Keratinocyte (primary cell): Measurements from ENCODE around the gene TNIP1. TPM values are rescaled to one million over a fixed set of nuclear protein-coding genes. Genes with fewer than 3 reads are reported as not detected.

Source experiments
- DNase-seq: peaks from one replicate; pipeline ENCODE4 v3.0.0-alpha.2; 2011; ENCODE audit warnings: low read depth, missing footprints, low spot score
- FAIRE-seq: peaks from 2 replicates; lab custom pipeline; 2011; peaks lifted over from hg19 to GRCh38; lab: Jason Lieb, UNC
- H2AFZ ChIP-seq: 2 replicates; pipeline ENCODE4 v1.6.0; 2012; ENCODE audit warnings: low read length, control low read depth, inconsistent platforms; ENCODE audit not compliant: control insufficient read depth
- H3K27ac ChIP-seq: 2 replicates; pipeline ENCODE4 v1.5.1; 2011; ENCODE audit warnings: low read length; ENCODE audit not compliant: control insufficient read depth, insufficient read depth
- H3K27me3 ChIP-seq: 3 replicates; pipeline ENCODE4 v1.6.0; 2011; ENCODE audit warnings: low read length; ENCODE audit not compliant: control insufficient read depth, insufficient read depth; ENCODE audit errors: extremely low read depth
- H3K36me3 ChIP-seq, 2 experiments: 2 replicates in 1 of 2; 3 replicates in 1 of 2; pipeline ENCODE4 v1.5.1; 2011; ENCODE audit warnings: low read length in 2 of 2, mild to moderate bottlenecking in 1 of 2; ENCODE audit not compliant: control insufficient read depth in 2 of 2, insufficient read depth in 2 of 2; ENCODE audit errors: extremely low read depth in 1 of 2
- H3K4me1 ChIP-seq: 3 replicates; pipeline ENCODE4 v1.5.1; 2011; ENCODE audit warnings: low read length; ENCODE audit not compliant: control insufficient read depth, insufficient read depth; ENCODE audit errors: extremely low read depth
- H3K4me2 ChIP-seq: 3 replicates; pipeline ENCODE4 v1.6.0; 2011; ENCODE audit warnings: low read depth, low read length; ENCODE audit not compliant: control insufficient read depth, insufficient read depth; ENCODE audit errors: extremely low read depth
- H3K4me3 ChIP-seq, 3 experiments: fragments of 200-600 bp in 1 of 3; sonication (generic) in 1 of 3; 2 replicates in 2 of 3; 3 replicates in 1 of 3; pipeline ENCODE4 v1.5.1; 2011 to 2016; ENCODE audit warnings: low read length in 3 of 3, mild to moderate bottlenecking in 3 of 3, control low read depth in 2 of 3, inconsistent platforms in 1 of 3, low read depth in 1 of 3, mixed read lengths in 1 of 3, mixed run types in 1 of 3, moderate library complexity in 1 of 3; ENCODE audit not compliant: control insufficient read depth in 2 of 3, insufficient read depth in 2 of 3; ENCODE audit errors: extremely low read depth in 1 of 3
- H3K79me2 ChIP-seq: 2 replicates; pipeline ENCODE4 v1.6.0; 2012; ENCODE audit warnings: low read length; ENCODE audit not compliant: control insufficient read depth, insufficient read depth
- H3K9ac ChIP-seq: 3 replicates; pipeline ENCODE4 v1.6.0; 2011; ENCODE audit warnings: low read length; ENCODE audit not compliant: control insufficient read depth, insufficient read depth; ENCODE audit errors: extremely low read depth
- H3K9me1 ChIP-seq: 3 replicates; pipeline ENCODE4 v1.6.0; 2011; ENCODE audit warnings: low read length; ENCODE audit not compliant: control insufficient read depth, insufficient read depth; ENCODE audit errors: extremely low read depth
- H3K9me3 ChIP-seq: 2 replicates; pipeline ENCODE4 v1.5.1; 2012; ENCODE audit warnings: low read depth, low read length; ENCODE audit not compliant: control insufficient read depth
- H4K20me1 ChIP-seq: 3 replicates; pipeline ENCODE4 v1.6.0; 2011; ENCODE audit warnings: low read length; ENCODE audit not compliant: control insufficient read depth, insufficient read depth; ENCODE audit errors: extremely low read depth
- CTCF ChIP-seq, 3 experiments: IDR thresholded peaks in 1 of 3; conservative IDR thresholded peaks in 1 of 3; optimal IDR thresholded peaks in 1 of 3; 2 replicates in 2 of 3; 3 replicates in 1 of 3; pipeline versions ENCODE3 to v1.5.1; 2011; ENCODE audit warnings: low read length in 3 of 3, mild to moderate bottlenecking in 3 of 3, moderate library complexity in 2 of 3, control low read depth in 1 of 3, inconsistent platforms in 1 of 3; ENCODE audit not compliant: insufficient read depth in 2 of 3; ENCODE audit errors: extremely low read depth in 1 of 3
- EZH2 ChIP-seq: IDR thresholded peaks from one replicate; pipeline ENCODE4 v1.6.1; 2012; ENCODE audit warnings: inconsistent platforms, mild to moderate bottlenecking, low read length, moderate library complexity
- dilution Hi-C: fragments of 300-500 bp; cut with MboI; formaldehyde crosslinking; loops from one replicate; pipeline ENCODE4 v1.7.0; 2020; ENCODE audit warnings: low sequenced_read_pairs; ENCODE audit not compliant: extremely low pct_ligation_motif_present
- polyA plus RNA-seq, 5 experiments: library from polyadenylated mRNA; depleted of rRNA in 3 of 5; stranded (reverse) in 3 of 5; stranded (forward) in 1 of 5; unstranded in 1 of 5; fragments of >200 nt; gene quantifications; 1 replicate in 1 of 5; 2 replicates in 3 of 5; 3 replicates in 1 of 5; pipeline versions ENCODE4 v1.2.1 to v1.2.3, GENCODE V29; 2011 to 2012; ENCODE audit warnings: missing spikeins in 2 of 5, low read depth in 1 of 5, low replicate concordance in 1 of 5

Gene TNIP1
- polyA plus RNA-seq, 1 donor (not counting 4 experiments of a cell fraction or from before 2014, with no cell fraction given): 47.9 TPM

GRCh38 chr5:151070449-151070848 lies 10.4 kb downstream of the TNIP1 start:
- Histone ChIP-seq H3K9ac (no peak overlapping the region), H3K4me3 (no peak overlapping the region), H3K79me2 (peaks cover 84% of the 10 kb centered on the region), H2AFZ (no peak overlapping the region), H3K36me3 (peaks cover 23 to 28% of the 10 kb centered on the region in 2 experiments), H3K9me3 (peaks cover 2% of the 10 kb centered on the region), H3K9me1 (no peaks in the 10 kb centered on the region), H3K27ac (no peak overlapping the region), H3K4me1 (peaks cover 13% of the 10 kb centered on the region), H3K4me2 (no peak overlapping the region), H3K27me3 (no peaks in the 10 kb centered on the region), H4K20me1 (peaks cover 5% of the 10 kb centered on the region)
- DNase-seq (no peak), FAIRE-seq (no peak)
- TF ChIP-seq EZH2 (no peak), CTCF (optimal IDR thresholded peaks at IDR 0.05 in 1 of 3, IDR thresholded peaks at IDR 0.05 in 1 of 3, conservative IDR thresholded peaks at IDR 0.05 in 1 of 3; ENCODE audit: extremely low read depth in 1 of 3, insufficient read depth in 2 of 3, low read length in 3 of 3) (no peak)
- dilution Hi-C loops: no loop called here

DNA sequence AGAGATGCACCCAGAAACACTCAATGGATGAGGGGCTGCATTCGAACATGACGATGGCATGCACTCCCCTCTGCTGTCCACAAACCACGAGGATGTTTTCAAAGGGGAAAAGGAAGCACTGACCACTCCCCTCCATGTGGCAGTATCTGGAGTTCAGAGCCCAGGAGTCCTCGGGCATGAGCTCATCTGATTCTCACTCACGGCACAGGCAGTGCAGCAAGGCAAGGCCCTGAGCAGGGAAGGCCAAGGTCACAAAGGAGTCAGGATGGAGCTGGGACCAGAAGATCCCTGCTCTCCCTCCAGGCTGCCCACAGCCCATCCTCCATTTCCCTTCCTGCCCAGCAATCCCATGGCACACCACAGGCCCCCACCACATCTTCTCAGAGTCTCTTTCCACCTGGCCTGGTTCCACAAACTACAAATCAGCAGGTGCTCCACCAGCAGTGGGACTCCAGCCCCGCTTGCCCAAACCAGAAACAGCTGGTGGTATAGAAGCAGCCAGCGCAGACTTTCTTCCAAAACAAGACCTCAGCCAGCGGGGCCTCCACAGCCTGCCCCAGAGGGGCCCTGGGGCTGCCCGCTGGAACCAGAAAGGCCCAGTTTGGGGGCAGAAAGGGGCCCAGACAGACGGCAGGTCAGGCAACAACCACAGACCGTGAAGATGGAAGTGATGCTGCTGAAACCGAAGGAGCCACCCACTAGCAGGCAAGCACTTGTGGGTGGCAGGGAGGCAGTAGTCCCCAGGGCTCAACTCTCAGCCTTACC lies 12.2 kb downstream of the TNIP1 start:
- H3K4me2 ChIP-seq: no peak overlapping the region
- H3K36me3 ChIP-seq: peaks cover 30 to 34% of the 10 kb centered on the region in 2 experiments
- dilution Hi-C loops: no loop called here
- H2AFZ ChIP-seq: no peak overlapping the region
- TF ChIP-seq CTCF (optimal IDR thresholded peaks at IDR 0.05 in 1 of 3, IDR thresholded peaks at IDR 0.05 in 1 of 3, conservative IDR thresholded peaks at IDR 0.05 in 1 of 3; ENCODE audit: extremely low read depth in 1 of 3, insufficient read depth in 2 of 3, low read length in 3 of 3) (no peak), EZH2 (no peak)
- peaks cover 89% of the 10 kb centered on the region for H3K79me2 ChIP-seq
- H3K27me3 ChIP-seq: no peaks in the 10 kb centered on the region
- peaks cover 2% of the 10 kb centered on the region for H3K9me3 ChIP-seq
- no peak for DNase-seq
- peaks cover 11% of the 10 kb centered on the region for H3K4me1 ChIP-seq
- no peak for FAIRE-seq
- H3K27ac ChIP-seq: no peak overlapping the region
- H4K20me1 ChIP-seq: peaks cover 5% of the 10 kb centered on the region
- H3K9me1 ChIP-seq: no peaks in the 10 kb centered on the region
- no peak overlapping the region for H3K4me3 ChIP-seq
- H3K9ac ChIP-seq: no peak overlapping the region
